ENCODE data around the gene NBPF3.
A peak's percentile ranks its signal among the peaks of the same experiment; 100 is the strongest.

NBPF3 gene

DNA sequence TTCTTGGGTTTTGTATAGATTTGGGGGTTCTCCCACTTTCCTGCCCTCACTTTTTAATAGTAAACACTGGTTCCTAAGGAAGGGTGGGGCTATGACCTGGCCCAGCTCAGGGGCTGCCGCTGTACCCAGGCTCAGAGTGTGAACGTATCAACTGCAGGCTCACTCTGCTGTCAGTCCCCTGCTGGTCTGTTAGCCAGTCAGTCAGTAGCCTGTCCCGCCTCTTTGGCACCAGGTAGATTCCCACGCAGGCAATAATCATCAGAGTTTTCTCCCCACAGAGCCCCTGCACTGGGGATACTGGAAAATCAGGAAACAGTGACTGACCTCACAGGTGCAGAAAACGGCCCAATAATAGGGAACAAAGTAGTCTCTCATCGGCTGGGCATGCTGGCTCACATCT, 54.3 kb downstream of the NBPF3 start:
- DNase-seq (ENCODE audit: low read depth in 2 of 2), result no peak

GRCh38 chr1:21495225-21495820, 55.4 kb downstream of the NBPF3 start:
- no peak for DNase-seq (ENCODE audit: low read depth in 2 of 2)

DNA sequence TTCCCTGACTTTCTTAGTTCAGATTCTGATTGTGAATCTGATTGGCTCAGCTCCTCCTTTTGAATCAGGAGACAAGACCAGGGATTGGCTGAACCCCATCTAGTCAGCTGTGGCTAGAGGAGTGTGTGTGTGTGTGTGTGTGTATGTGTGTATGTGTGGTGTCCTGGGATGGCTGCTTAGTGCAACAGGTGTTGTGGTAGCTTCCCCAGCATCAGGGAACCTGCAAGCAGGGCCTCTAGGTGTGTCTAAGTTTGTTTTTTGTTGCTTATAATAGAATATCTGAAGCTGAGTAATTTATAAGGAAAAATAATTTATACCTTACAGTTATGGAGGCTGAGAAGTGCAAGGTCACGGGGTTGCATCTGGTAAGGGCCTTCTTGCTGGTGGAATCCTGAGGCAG, 56.1 kb downstream of the NBPF3 start:
- no peak for DNase-seq (ENCODE audit: low read depth in 2 of 2)

DNA sequence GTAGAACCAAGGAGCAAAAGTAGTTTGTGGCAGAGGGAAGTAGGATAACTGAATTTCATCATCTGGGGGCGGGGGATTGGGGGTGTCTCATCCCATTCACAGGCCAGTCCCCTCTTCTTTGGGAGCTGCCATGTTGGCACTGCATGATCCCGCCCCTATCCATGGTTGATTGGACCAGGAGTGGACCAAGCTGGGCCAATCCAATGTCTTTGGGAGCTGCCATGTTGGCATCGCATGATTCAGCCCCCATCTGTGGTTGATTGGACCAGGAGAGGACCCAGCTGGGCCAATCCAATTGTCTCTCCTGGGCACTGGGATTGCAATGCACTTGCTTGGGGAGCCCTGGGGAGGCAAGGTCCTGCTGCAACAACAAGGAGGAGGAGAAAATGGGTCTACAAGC, 56.9 kb downstream of the NBPF3 start:
- no peak for DNase-seq (ENCODE audit: low read depth in 2 of 2)

DNA sequence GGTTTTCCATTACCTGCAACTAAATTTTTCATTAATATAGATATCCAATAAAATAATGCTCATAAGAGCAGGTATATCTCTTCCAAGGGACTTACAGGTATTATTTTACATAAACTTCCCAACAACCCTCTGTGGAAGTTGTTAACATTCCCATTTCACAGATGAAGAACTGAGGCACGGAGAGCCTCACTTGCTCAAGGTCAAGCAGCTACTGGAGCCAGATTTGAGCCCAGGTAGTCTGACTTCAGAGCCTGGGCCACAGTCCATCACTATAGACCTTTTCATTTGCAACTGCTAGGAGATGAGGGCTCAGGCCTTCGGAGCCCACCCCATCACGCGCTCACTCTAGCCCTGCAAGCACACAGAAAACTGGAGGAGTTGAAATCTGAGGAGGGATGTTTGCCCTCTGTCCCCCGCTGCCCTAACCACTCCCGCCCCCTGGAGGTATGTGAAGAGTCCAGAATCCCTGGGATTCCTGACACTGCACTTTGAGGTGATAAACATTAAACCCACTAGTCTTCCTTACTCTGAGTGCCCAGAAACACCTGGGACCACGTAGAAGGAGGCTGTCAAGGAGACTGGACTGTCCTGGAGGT, 57.6 kb downstream of the NBPF3 start:
- DNase-seq (ENCODE audit: low read depth in 2 of 2), result no peak

GRCh38 chr1:21499283-21499950, 59.5 kb downstream of the NBPF3 start:
- DNase-seq (ENCODE audit: low read depth in 2 of 2), result no peak

DNA sequence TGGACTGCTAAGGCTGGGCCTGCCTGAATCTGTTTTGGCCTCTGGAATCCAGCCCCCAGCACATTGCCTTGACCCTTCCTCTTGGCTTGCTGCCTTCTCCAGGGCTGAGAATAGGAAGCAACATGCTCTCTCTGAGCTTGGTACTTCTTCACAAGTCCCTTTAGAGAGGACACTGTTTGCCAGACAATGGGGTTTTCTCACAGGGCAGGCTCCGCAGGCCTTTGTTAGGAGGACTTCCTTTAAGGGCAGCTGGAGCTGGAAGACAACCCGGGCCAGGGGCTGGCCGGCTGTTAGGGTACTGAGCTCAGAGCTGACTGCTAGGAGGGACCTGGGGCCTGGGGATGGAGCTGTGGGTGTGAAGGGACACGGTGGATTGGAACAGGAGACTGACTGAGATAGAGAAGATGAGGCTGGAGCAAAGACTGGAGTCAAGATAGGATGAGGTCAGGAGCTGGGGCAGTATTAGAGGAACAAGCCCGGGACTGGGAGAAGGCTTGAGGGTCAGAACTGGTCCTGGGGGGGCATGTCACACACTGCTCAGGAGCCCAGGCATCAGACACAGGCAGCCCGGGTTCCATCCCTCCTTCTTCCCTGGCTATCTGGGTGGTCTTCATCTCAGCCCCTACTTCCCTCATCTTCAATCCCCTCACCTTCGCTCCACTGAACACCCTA, 63.9 kb downstream of the NBPF3 start:
- no peak for DNase-seq (ENCODE audit: low read depth in 2 of 2)

DNA sequence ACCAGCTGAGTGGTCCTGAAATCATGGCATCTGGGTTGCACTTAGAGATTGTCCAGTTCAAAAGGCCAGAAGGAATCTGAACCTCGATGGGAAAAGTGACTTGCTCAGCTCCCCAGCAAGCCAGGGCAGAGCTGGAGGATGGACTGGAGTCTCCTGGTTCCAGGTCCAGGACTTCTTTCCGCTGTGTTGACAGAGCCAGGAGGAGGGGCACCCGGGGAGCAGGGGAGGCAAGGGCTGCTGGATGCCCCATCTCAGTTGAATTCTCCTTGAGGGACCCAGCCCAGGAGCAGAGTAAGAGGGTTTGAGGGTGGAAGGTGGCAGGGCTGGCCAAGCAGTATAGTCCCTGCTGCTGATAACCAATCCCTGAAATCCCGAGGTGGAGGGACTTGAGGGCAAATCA, 66.9 kb downstream of the NBPF3 start:
- no peak for DNase-seq (ENCODE audit: low read depth in 2 of 2)

DNA sequence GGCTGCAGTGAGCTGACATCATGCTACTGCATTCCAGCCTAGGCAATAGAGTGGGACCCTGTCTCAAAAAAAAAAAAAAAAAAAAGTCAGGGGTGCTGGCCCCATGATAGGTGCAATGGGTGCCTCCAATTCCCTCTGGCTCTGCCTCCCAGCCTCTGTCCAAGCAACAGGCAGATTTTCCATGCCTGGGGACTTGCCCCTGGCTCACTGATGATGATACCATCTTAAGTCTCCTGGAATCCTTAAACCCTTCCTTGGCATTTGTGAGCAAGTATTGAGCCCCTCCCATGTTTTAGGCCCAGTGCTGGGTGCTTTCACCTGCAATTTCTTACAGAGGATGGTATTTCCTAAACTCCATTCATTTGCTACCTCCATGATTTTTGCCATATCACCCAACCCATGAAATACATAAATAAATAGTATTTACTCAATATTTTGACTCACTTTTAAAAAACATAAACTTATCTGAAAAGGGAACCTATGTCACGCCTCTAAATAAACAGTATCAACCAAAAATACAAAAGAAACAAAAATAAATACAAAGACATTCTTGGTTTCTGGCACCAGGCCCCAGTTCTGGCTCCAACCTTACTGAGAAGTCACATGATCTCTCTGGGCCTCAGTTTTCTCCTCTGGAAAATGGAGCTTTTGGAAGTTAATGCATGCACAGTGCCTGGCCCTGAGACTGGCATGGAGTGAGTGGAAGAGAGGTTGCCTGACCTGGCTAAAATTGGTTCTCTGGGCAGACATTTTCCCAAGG, 67.8 kb downstream of the NBPF3 start:
- no peak for DNase-seq (ENCODE audit: low read depth in 2 of 2)

DNA sequence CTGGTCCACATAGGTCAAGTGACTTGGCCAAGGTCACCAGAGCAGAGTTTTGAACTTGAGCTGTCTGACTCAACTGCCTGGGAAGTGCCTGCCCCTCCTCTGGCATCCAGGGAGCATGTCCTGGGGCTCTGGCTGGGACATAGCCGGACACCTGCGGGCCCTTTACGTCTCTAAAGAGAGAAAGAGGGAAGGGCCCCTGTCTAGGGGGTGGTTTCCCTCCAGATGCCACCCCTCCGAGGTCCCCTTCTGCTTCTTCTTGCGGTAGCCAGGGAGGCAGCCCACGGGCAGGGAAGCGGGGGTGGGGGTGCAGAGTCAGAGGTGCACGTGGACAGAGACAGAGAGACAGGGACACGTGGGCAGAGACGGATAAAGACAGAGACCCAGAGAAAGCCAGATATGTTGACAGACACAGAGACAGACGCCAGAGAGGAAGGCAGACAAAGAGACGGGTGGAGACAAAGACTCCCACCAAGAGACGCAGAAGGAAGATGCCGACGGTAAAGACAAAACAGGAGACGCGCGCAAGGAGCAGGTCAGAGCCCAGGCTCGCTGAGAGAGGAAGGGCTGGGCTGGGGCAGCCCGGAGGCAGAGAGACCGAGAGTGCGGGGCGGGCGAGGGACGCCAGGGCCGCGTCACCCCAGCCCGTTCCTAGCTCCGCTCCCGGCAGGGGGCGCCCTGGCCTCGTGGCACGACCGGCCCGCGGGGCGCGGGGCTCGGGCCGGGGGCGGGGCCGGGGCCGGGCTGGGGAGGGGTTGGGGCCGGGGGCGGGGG, 68.8 kb downstream of the NBPF3 start:
- peak; percentile 53 to 76 for DNase-seq (ENCODE audit: low read depth in 2 of 2)

DNA sequence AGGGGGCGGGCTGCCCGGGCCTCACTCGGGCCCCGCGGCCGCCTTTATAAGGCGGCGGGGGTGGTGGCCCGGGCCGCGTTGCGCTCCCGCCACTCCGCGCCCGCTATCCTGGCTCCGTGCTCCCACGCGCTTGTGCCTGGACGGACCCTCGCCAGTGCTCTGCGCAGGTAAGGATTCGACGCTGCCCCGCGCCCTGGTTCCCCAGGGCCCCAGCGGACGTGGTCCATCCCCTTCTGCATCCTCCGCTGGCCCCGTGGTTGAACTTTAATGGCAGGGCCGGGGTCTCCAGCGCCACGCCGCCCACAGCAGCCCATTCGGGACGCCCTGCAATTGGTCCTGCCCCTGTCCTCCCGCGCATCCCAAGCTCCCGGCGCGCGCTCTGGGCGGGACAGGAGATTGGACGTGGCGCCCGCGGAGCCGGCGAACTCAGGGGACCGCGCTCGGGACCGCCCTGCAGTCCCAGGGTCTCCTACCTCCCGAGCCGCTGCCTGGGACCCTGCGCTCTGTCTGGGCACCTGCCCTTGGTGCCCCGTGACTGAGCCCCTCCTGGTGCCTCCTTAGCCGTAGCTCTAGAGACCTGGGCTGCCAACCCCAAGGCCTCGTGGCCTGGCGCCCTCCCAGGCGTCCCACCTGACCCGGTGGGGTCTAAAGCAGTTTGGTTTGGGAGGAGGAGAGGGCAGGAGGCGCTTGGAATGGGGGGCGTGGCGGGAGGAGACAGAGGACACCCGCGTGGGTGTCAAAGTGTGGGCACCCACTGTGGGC, 69.6 kb downstream of the NBPF3 start, which contains the start of gene ALPL:
TSS of gene ALPL (plus strand) at position 73 of the 762 bp plus-strand sequence. CDS start 44,659 bp downstream, outside the sequence.
- no peak for DNase-seq (ENCODE audit: low read depth in 2 of 2)

- DNase-seq (ENCODE audit: low read depth in 2 of 2), result no peak
Observed at GRCh38 chr1:21510113-21510493, 70.2 kb downstream of the NBPF3 start.

GRCh38 chr1:21510885-21511578, 71.1 kb downstream of the NBPF3 start:
- DNase-seq (ENCODE audit: low read depth in 2 of 2), result no peak

- no peak for DNase-seq (ENCODE audit: low read depth in 2 of 2)
Observed at GRCh38 chr1:21511579-21512522, 71.9 kb downstream of the NBPF3 start.

- DNase-seq (ENCODE audit: low read depth in 2 of 2), result no peak
Observed at GRCh38 chr1:21514245-21514644, 74.3 kb downstream of the NBPF3 start.

GRCh38 chr1:21517161-21517589, 77.2 kb downstream of the NBPF3 start:
- DNase-seq (ENCODE audit: low read depth in 2 of 2), result no peak

DNA sequence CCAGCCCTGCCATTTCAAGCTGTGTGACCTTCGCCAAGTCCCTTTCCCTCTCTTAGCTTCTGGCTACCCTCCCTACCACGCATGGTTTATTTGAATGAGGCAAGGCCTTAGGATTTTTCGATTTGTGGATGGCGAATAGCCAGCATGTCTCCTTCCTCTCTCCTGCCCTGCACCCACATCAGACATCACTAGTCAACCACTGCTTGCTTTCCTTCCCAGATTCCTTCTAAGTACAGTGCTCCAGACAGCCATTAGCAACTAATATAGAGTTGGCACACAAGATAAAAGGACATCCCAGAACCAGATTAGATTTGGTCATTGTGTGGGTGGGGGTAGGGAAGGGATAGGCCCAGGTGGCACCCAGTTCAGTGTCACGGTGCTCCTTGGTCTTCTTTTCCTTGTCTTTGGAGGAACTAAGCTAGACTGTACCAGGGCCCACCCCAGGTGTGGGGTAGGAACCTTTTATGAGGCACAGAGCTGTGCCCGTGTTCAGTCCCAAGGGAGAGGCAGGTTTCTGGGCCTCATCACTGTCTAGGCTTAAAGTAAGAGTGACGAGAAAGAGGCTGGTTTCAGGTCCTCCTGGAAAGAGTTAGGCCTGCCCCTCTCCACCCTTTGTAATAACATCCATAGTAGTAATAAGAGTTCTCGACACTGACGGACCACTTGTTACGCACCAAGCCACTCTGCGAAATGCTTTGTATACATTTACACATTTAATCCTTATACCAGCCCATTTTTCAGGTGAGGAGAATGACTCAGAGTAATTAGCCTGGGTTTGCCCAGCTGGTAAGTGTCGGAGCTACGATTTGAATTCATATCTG, 77.9 kb downstream of the NBPF3 start:
- DNase-seq (ENCODE audit: low read depth in 2 of 2), result no peak
